Measurements from ENCODE around the gene HMGCR.

- TF ChIP-seq POLR2A (IDR thresholded peaks at IDR 0.05; ENCODE audit: low read depth, low read length) (no peak), POLR2AphosphoS5 (IDR thresholded peaks at IDR 0.05; ENCODE audit: low read depth, low read length) (no peak)
Observed at GRCh38 chr5:75324791-75325190, 12.2 kb upstream of the HMGCR start.
